HG02981 (cell line): ENCODE measurements around the gene DOCK4.

ENCODE experiments used
- ATAC-seq: cut with Tn5 transposase; IDR thresholded peaks from one replicate; pipeline ENCODE4 v1.9.1; 2021; ENCODE audit warnings: mild to moderate bottlenecking, moderate library complexity; ENCODE audit not compliant: unreplicated experiment

The DOCK4 gene

GRCh38 chr7:111711426-111712065 is 494.7 kb downstream of the DOCK4 start:
- ATAC-seq: no peak

- ATAC-seq: no peak
Measured at GRCh38 chr7:111710839-111711380, 495.3 kb downstream of the DOCK4 start.

DNA sequence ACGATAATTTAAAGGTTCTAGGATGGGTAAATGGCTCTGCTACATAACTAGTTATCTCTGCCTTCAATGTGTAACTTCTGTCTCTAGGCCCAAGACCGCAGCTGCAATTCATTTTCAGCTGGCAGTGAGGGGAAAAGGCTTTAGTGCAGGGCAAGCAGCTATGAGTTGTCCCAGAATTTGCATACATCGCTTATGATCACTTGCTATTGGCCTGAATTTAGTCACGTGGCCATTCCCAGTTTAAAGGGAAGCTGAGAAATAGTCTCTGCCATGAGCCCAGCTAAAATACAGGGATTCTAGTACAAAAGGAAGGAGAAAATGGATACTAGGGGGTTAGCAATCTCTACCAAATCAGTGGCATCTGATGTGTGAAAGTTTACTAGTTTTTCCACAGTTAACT is 498.1 kb downstream of the DOCK4 start:
- ATAC-seq: no peak

DNA sequence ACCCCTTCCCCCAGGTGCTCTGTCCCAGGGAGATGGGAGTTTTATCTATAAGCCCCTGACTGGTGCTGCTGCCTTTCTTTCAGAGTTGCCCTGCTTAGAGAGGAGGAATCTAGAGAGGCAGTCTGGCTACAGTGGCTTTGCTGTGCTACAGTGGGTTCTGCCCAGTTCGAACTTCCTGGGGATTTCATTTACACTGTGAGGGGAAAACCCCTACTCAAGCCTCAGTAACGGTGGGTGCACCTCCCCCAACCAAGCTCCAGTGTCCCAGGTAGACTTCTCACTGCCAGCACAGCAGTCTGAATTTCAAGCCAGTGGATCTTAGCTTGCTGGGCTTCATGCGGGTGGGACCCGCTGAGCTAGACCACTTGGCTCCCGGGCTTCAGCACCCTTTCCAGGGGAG is 500.4 kb downstream of the DOCK4 start:
- no peak for ATAC-seq

- no peak for ATAC-seq
Measured at GRCh38 chr7:111697771-111698170, 508.4 kb downstream of the DOCK4 start.

DNA sequence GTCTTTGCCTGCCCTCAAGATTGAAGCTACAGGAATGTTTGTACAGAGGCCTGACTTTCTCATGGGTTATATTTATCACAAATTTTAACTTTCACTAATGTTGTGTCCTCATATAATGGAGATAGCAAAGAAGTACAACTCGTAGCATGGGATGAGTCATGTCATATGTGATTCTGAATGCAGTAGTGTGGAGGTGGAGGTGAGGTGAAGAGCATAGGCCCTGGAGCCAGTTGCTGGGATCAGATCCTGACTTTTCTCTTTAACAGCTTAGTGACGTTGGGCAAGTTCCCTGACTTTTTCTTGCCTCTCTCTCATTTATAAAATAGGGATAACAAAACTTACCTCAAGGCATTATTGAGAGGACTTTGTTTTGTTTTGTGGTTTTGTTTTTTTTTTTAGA is 511.8 kb downstream of the DOCK4 start:
- ATAC-seq: no peak

DNA sequence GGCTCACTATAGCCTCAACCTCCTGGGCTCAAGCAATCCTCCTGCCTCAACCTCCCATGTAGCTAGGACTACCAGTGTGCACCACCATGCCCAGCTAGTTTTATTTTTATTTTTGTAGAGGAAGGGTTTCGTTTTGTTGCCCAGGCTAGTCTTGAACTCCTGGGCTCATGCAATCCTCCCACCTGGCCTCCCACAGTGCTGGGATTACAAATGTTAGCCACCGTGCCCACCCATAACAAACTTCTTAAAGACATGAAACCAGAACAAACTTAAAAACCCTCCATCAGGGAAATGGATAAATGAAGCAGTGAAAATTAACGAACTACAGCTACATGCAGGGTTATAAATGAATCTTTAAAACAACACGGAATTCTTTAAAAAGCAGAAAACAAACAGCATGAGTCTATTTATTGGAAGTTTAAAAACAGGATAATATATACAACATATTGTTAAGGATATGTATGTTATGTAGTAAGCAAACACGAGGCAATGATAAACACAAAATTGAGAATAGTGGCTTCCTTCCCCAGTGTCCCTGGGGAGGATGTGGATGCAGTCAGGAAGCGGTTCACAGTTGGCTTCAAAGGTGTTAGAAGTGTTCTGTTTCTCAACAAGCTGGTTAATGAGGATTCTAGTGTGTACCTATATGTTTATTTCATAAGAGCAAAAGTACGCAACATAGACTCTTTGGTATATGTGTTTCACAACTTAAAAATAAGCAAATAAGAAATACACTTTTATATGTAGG is 515.7 kb downstream of the DOCK4 start:
- ATAC-seq: no peak

DNA sequence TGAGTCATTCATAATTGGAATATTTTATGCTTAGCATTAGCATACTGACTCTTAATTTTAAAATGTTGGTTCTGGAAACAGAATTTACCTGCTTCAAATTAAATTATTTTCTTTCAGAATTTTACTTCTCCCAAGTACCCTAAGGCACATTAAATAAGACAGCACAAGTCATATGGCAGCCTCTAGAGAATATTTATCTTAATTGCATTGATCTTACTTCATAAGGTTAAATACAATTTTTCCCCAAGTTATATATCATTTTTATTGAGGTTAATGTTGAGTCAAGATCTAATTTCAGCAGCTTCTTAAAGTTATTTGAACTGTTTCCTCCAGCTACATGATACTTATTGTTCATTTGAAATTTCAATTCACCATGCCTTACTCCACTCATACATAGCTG is 520.9 kb downstream of the DOCK4 start:
- ATAC-seq: no peak

DNA sequence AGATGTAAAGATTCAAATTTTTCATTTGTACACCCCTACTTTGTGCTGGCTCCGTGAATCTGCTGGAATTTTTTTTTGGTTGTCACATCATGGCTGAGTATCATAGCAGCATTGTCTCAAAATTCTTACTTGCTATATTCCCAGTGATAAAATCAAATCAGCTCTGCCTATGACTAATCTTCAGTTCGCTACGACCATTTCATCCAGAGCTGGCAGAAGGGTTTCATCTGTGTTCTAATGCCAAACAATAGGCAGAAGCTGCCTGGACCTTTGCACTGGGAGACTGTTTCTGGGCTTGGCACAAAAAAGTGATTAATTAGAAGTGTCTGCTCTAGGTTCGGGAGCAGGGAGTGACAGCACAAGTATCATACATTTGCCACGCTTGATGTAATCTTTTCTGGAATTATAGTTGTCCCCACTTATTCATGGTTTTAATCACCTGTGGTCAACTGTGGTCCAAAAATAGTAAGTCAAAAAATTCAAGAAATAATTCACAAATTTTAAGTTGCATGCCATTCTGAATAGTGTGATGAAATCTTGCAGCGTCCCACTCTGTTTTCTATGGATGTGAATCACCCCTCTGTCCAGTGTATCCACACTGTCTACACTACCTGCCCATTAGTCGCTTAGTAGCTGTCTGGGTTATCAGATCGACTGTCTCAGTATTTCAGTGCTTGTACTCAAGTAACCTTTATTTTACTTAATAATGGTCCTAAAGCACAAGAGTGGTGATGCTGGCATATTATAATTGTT is 523.4 kb downstream of the DOCK4 start:
- no peak for ATAC-seq

DNA sequence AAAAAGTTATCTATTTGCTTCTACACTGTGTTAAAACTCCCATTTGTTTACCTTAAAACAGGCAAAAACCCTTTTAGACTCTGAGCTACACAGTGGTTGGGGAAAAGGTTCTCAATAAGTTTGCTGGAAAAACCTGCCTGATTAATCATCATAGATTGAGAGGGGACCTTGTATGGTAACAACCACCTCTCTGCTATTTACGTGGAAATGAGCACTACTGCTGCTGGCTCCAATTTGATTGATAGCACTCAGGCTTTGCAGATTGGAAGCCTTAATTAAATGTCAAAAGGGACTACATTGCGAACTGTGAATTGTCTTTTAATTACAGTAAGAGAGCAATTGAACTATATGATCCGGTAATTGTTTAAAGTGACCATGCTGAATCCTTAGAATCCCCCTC is 525.0 kb downstream of the DOCK4 start:
- no peak for ATAC-seq

- no peak for ATAC-seq
Measured at GRCh38 chr7:111678986-111679385, 527.2 kb downstream of the DOCK4 start.

GRCh38 chr7:111678281-111678680 is 527.9 kb downstream of the DOCK4 start:
- ATAC-seq: no peak

DNA sequence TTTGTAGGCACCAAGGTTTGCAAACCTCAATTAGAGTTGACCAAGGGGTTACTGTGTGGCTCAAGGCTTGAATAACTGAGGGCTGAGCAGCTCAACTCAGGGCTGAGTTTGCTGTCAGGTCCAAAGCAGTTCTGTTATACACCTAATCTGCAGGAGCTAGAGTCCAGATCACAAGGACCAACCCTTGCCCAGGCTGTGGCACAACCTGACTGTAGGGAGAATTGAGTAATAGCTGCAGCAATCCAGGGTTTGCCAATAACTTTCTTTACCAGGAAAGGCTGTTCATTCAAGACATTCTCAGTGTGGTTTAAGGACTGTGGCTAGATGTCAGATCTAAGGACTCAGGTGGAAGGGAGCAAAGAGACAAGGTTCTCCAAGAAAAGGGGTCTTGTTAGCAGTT is 528.4 kb downstream of the DOCK4 start:
- no peak for ATAC-seq

- ATAC-seq: no peak
Measured at GRCh38 chr7:111676811-111677210, 529.4 kb downstream of the DOCK4 start.
